ENCODE data around the gene NELL1. TPM values are rescaled to one million over a fixed set of nuclear protein-coding genes. Genes with fewer than 3 reads are reported as not detected.

Gene NELL1
- total and polyA plus RNA-seq, 2 donors from 2014 or later, result 0.31 to 14.8 TPM

GRCh38 chr11:20887137-20887536 is 217.8 kb downstream of the NELL1 start:
- H3K4me1 ChIP-seq (ENCODE audit: control insufficient read depth in 2 of 3, insufficient read depth in 2 of 3, low read depth in 1 of 3, low read length in 3 of 3), result no peaks in the 10 kb centered on the region
- no peak overlapping the region for H3K4me3 ChIP-seq (ENCODE audit: low read length in 3 of 3)
- DNase-seq (no peak), FAIRE-seq (no peak)
- no peak for TF ChIP-seq CTCF (IDR thresholded peaks at IDR 0.05; ENCODE audit: borderline replicate concordance, extremely low read depth, insufficient read depth)
- H3K9me3 ChIP-seq (ENCODE audit: control insufficient read depth in 2 of 3, insufficient read depth in 1 of 3, low read length in 3 of 3), result no peaks in the 10 kb centered on the region
- H3K36me3 ChIP-seq (ENCODE audit: control insufficient read depth in 2 of 3, insufficient read depth in 3 of 3, low read length in 3 of 3), result no peaks in the 10 kb centered on the region
- H3K9ac ChIP-seq (ENCODE audit: low read length in 3 of 3), result no peak overlapping the region
- intact Hi-C loops (cut with DNase I), result no loop called here
- H3K27ac ChIP-seq (ENCODE audit: low read depth in 2 of 2, low read length in 2 of 2), result no peak overlapping the region
- H3K27me3 ChIP-seq (ENCODE audit: control insufficient read depth, insufficient read depth, low read length), result no peaks in the 10 kb centered on the region

- no peaks in the 10 kb centered on the region for H3K4me1 ChIP-seq (ENCODE audit: control insufficient read depth in 2 of 3, insufficient read depth in 2 of 3, low read depth in 1 of 3, low read length in 3 of 3)
- no peak overlapping the region for H3K27ac ChIP-seq (ENCODE audit: low read depth in 2 of 2, low read length in 2 of 2)
- H3K4me3 ChIP-seq (ENCODE audit: low read length in 3 of 3), result no peak overlapping the region
- DNase-seq (no peak), FAIRE-seq (no peak)
- no peak overlapping the region for H3K9ac ChIP-seq (ENCODE audit: low read length in 3 of 3)
- no peaks in the 10 kb centered on the region for H3K9me3 ChIP-seq (ENCODE audit: control insufficient read depth in 2 of 3, insufficient read depth in 1 of 3, low read length in 3 of 3)
- no peaks in the 10 kb centered on the region for H3K36me3 ChIP-seq (ENCODE audit: control insufficient read depth in 2 of 3, insufficient read depth in 3 of 3, low read length in 3 of 3)
- no peak for TF ChIP-seq CTCF (IDR thresholded peaks at IDR 0.05; ENCODE audit: borderline replicate concordance, extremely low read depth, insufficient read depth)
- H3K27me3 ChIP-seq (ENCODE audit: control insufficient read depth, insufficient read depth, low read length), result no peaks in the 10 kb centered on the region
- intact Hi-C loops (cut with DNase I), result no loop called here
Observed at GRCh38 chr11:20894296-20894695, 224.9 kb downstream of the NELL1 start.

- no peak for FAIRE-seq
Observed at GRCh38 chr11:20909995-20910726, 240.8 kb downstream of the NELL1 start.

More at GRCh38 chr11:20909995-20910726, 240.8 kb downstream of the NELL1 start:
- no peak for DNase-seq
- Histone ChIP-seq H3K9ac (ENCODE audit: low read length in 3 of 3) (no peak overlapping the region), H3K27ac (ENCODE audit: low read depth in 2 of 2, low read length in 2 of 2) (no peak overlapping the region), H3K9me3 (ENCODE audit: control insufficient read depth in 2 of 3, insufficient read depth in 1 of 3, low read length in 3 of 3) (peaks cover 0 to 4% (median 0%) of the 10 kb centered on the region in 3 donors), H3K27me3 (ENCODE audit: control insufficient read depth, insufficient read depth, low read length) (no peaks in the 10 kb centered on the region), H3K36me3 (ENCODE audit: control insufficient read depth in 2 of 3, insufficient read depth in 3 of 3, low read length in 3 of 3) (no peaks in the 10 kb centered on the region), H3K4me3 (ENCODE audit: low read length in 3 of 3) (no peak overlapping the region), H3K4me1 (ENCODE audit: control insufficient read depth in 2 of 3, insufficient read depth in 2 of 3, low read depth in 1 of 3, low read length in 3 of 3) (no peaks in the 10 kb centered on the region)
- intact Hi-C loops (cut with DNase I), result no loop called here
- TF ChIP-seq CTCF (IDR thresholded peaks at IDR 0.05; ENCODE audit: borderline replicate concordance, extremely low read depth, insufficient read depth), result no peak

Data from kidney (tissue), 14 donors.